ENCODE results near the gene LSM14A. TPM values are rescaled to one million over a fixed set of nuclear protein-coding genes. Genes with fewer than 3 reads are reported as not detected.

LSM14A gene
- total and polyA plus RNA-seq, 2 of the 8 experiments (the other 6 are each of a cell fraction or from before 2014, with no cell fraction given) = 117 to 195 TPM

DNA sequence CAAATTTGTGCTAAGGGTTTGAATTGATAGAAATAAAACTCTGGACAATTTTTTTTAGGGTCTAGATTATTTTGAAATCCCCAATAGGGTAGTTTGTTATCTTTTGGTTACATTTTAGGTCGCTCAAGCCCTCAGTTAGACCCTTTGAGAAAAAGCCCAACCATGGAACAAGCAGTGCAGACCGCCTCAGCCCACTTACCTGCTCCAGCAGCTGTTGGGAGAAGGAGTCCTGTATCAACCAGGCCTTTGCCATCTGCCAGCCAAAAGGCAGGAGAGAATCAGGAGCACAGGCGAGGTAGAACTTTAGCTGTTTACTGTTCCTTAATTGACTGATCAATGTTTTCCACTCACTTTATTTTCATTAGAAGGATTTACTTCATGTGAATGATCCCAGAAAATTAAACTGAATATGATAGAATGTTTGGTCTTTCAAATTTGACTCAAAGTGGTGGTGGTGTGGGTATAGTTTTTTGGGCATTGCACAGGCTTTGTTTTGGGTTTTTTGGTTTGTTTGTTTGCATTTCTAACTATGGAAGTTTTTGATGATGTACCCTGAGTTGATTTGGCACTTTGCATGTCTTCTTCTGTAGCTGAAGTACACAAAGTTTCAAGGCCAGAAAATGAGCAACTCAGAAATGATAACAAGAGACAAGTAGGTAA is 42.8 kb downstream of the LSM14A start:
- Histone ChIP-seq H3K4me3 (ENCODE audit: extremely low read depth in 1 of 4, insufficient read depth in 2 of 4, low read depth in 3 of 4, low read length in 4 of 4) (no peak overlapping the region), H3K14ac (ENCODE audit: insufficient read length) (no peak overlapping the region), H2BK15ac (ENCODE audit: low read length) (no peak overlapping the region), H2BK12ac (ENCODE audit: low read depth, low read length) (no peak overlapping the region), H3K23me2 (ENCODE audit: low read depth, low read length) (no peaks in the 10 kb centered on the region), H2AK5ac (ENCODE audit: low read depth, low read length) (no peak overlapping the region), H2AFZ (ENCODE audit: low read length) (no peak overlapping the region), H3K23ac (ENCODE audit: insufficient read length) (no peak overlapping the region), H3K9ac (replicated peaks in 1 of 4; ENCODE audit: extremely low read depth in 1 of 4, low read depth in 3 of 4, low read length in 3 of 4) (no peak overlapping the region), H2BK5ac (ENCODE audit: low read depth, low read length) (no peak overlapping the region), H4K91ac (replicated peaks; ENCODE audit: insufficient read length, low read length) (no peak overlapping the region), H3K79me2 (ENCODE audit: control insufficient read depth in 1 of 2, insufficient read depth in 2 of 2, low read length in 2 of 2) (peaks cover 0 to 3% of the 10 kb centered on the region in 2 experiments; a peak in 1 of 4 replicates), H4K20me1 (replicated peaks in 1 of 2; ENCODE audit: control insufficient read depth in 1 of 2, insufficient read depth in 2 of 2, low read length in 2 of 2) (no peaks in the 10 kb centered on the region), H3K18ac (ENCODE audit: extremely low read depth, low read length) (no peak overlapping the region), H2BK120ac (replicated peaks; ENCODE audit: low read depth, low read length) (no peak overlapping the region), H3K27me3 (replicated peaks in 1 of 4; ENCODE audit: control insufficient read depth in 3 of 4, extremely low read depth in 1 of 4, insufficient read depth in 3 of 4, low read length in 3 of 4) (no peaks in the 10 kb centered on the region), H4K8ac (ENCODE audit: extremely low read depth, insufficient read depth, low read length) (no peak overlapping the region), H3K36me3 (ENCODE audit: control insufficient read depth in 2 of 4, insufficient read depth in 4 of 4, low read length in 3 of 4) (peaks cover 3 to 53% (median 22%) of the 10 kb centered on the region in 4 experiments; a peak in 6 of 8 replicates), H3K79me1 (ENCODE audit: low read depth, low read length) (no peaks in the 10 kb centered on the region; the same call in 1 of the 2 replicates), H2BK20ac (ENCODE audit: low read length) (no peak overlapping the region), H3K4ac (replicated peaks; ENCODE audit: insufficient read length, low read depth, low read length) (no peak overlapping the region), H3K56ac (replicated peaks; ENCODE audit: insufficient read length, low read depth, low read length) (no peak overlapping the region), H4K5ac (ENCODE audit: insufficient read length, low read depth, low read length) (no peak overlapping the region), H3K9me3 (ENCODE audit: insufficient read depth in 2 of 2, low read depth in 1 of 2, low read length in 1 of 2) (no peaks in the 10 kb centered on the region), H3K27ac (ENCODE audit: low read depth, low read length) (no peak overlapping the region), H3K4me2 (ENCODE audit: insufficient read depth in 1 of 2, low read depth in 2 of 2, low read length in 2 of 2) (no peak overlapping the region), H3K4me1 (replicated peaks in 1 of 4; ENCODE audit: control insufficient read depth in 3 of 4, insufficient read depth in 4 of 4, low read length in 3 of 4) (no peaks in the 10 kb centered on the region)
- no peak for TF ChIP-seq EGR1 (IDR thresholded peaks at IDR 0.05; ENCODE audit: borderline replicate concordance, low read depth, low read length)
- WGBS, 2 experiments (ENCODE audit: extremely low coverage in 1 of 2, insufficient coverage in 1 of 2, insufficient read length in 1 of 2, insufficient replicate concordance in 2 of 2, low coverage in 1 of 2, low lambda C conversion rate in 2 of 2, missing lambda C conversion rate in 1 of 2) = 90% methylated on average over 3 of the region's 3 CpGs; no CpG with 5 or more reads in 1 of the 2 experiments
- DNase-seq (ENCODE audit: low read depth in 1 of 2, low spot score in 2 of 2) (no peak), FAIRE-seq (no peak)
- ChIA-PET CTCF (ENCODE audit: partially characterized antibody) (interaction anchor here (1.0 kb wide), 1 partner anchor 10 kb away, joined by 4 read pairs; no protein-coding TSS in a partner anchor), POLR2A (ENCODE audit: partially characterized antibody) (no interaction called here)
